Measurements from ENCODE around the gene PNKP.

The PNKP gene

GRCh38 chr19:49862391-49863253, 4.8 kb downstream of the PNKP start:
- Histone ChIP-seq H3K27ac (ENCODE audit: low read depth, low read length) (0 out of 2 replicates have a peak overlapping the region, but pooled peaks have one; percentile 29), H3K9me3 (ENCODE audit: insufficient read depth, low read depth, low read length) (no peaks in the 10 kb centered on the region), H3K4me1 (ENCODE audit: insufficient read depth, low read length) (0 out of 2 replicates have a peak, but pooled peaks cover under 1% of the 10 kb centered on the region), H3K9ac (ENCODE audit: low read depth, low read length) (no peak overlapping the region), H3K4me3 (ENCODE audit: low read length) (no peak overlapping the region), H3K36me3 (ENCODE audit: insufficient read depth, low read length) (peaks cover 64% of the 10 kb centered on the region), H3K27me3 (ENCODE audit: insufficient read depth, low read length) (no peaks in the 10 kb centered on the region)
- 79% methylated on average over 49 of the region's 49 CpGs for WGBS

- Histone ChIP-seq H3K27ac (ENCODE audit: low read depth, low read length) (no peak overlapping the region; the same call in 1 of the 2 replicates), H3K4me1 (ENCODE audit: insufficient read depth, low read length) (no peaks in the 10 kb centered on the region), H3K27me3 (ENCODE audit: insufficient read depth, low read length) (no peaks in the 10 kb centered on the region), H3K9me3 (ENCODE audit: insufficient read depth, low read depth, low read length) (no peaks in the 10 kb centered on the region), H3K36me3 (ENCODE audit: insufficient read depth, low read length) (peaks cover 72% of the 10 kb centered on the region), H3K4me3 (ENCODE audit: low read length) (no peak overlapping the region), H3K9ac (ENCODE audit: low read depth, low read length) (no peak overlapping the region)
- WGBS: 91% methylated on average over 59 of the region's 60 CpGs
These were observed 5.6 kb downstream of the PNKP start for GRCh38 chr19:49861541-49862378.

- H3K36me3 ChIP-seq (ENCODE audit: insufficient read depth, low read length): peaks cover 76% of the 10 kb centered on the region
- no peaks in the 10 kb centered on the region for H3K9me3 ChIP-seq (ENCODE audit: insufficient read depth, low read depth, low read length)
- 61% methylated on average over 13 of the region's 13 CpGs for WGBS
- peak overlapping the region; percentile 56; the same call in 1 of the 2 replicates for H3K27ac ChIP-seq (ENCODE audit: low read depth, low read length)
- no peaks in the 10 kb centered on the region for H3K4me1 ChIP-seq (ENCODE audit: insufficient read depth, low read length)
- H3K27me3 ChIP-seq (ENCODE audit: insufficient read depth, low read length): no peaks in the 10 kb centered on the region
- H3K9ac ChIP-seq (ENCODE audit: low read depth, low read length): no peak overlapping the region
- H3K4me3 ChIP-seq (ENCODE audit: low read length): no peak overlapping the region
These were observed 6.3 kb downstream of the PNKP start for GRCh38 chr19:49861107-49861506.

DNA sequence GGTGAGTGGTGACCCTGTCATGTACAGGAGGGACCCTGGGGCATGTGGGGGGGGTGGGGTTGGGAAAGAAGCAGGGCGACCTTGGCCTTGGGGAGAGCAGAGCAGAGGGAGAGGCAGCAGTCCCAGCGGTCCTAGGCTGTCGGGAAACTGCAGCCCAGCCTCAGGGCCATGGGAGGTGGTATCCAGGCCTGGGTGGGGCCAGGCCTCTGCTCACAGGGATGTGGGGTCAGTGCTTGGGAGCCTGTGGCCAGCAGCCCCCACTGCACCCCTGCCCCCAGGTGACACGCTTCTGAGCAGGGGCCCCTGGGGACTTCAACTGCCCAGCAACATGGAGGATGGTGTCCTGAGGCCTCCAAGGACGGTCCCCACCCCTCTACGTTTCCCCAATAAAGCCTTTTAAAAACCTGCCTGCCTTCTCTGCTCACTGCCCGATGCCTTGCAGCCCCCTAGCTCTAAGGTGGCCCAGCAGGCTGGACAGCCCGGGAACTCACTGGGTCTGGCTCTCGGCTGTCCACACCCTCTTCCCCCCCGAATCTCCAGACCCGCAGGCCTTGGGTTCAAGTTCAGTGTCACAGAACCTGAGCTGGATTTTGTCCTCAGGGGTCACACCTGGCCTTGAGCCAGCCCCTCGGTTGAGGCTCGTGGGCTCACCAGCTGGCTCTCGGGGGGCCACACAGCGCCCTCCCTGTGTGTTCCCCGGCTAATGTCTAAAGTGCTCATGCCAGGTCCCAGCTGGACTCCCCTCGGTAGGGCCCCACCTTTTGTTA, 6.9 kb downstream of the PNKP start:
- Histone ChIP-seq H3K36me3 (ENCODE audit: insufficient read depth, low read length) (peaks cover 82% of the 10 kb centered on the region), H3K27ac (ENCODE audit: low read depth, low read length) (peak overlapping the region; percentile 56; the same call in 1 of the 2 replicates), H3K9me3 (ENCODE audit: insufficient read depth, low read depth, low read length) (no peaks in the 10 kb centered on the region), H3K4me3 (ENCODE audit: low read length) (no peak overlapping the region), H3K27me3 (ENCODE audit: insufficient read depth, low read length) (no peaks in the 10 kb centered on the region), H3K4me1 (ENCODE audit: insufficient read depth, low read length) (no peaks in the 10 kb centered on the region), H3K9ac (ENCODE audit: low read depth, low read length) (no peak overlapping the region)
- WGBS: 90% methylated on average over 17 of the region's 17 CpGs

DNA sequence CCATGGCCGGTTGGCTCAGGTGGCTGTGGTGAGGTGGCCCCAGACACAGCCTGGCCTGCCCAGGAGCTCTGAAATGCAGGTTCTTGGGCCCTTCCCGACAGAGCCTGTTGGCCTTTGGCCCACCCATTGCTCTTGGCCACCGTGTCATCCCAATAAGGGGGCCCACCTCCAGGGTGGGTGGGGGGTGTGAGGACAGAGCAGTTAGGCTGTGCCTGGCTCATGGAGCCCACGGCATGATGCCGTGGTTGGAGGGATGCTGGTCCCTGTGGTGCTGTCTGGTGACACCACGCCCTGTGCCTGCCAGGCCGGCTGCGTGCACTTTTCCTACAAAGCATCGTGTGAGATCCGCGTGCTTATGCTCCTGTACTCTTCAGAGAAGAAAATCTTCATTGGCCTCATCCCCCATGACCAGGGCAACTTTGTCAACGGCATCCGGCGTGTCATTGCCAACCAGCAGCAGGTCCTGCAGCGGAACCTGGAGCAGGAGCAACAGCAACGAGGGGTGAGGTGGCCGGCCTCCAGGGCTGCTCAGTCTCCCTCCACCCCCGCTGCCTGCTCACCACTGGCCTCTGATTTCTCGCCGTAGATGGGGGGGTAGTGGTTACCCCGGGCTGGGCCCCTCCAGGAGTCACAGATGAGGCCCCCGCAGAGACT, 7.6 kb downstream of the PNKP start:
- Histone ChIP-seq H3K27ac (ENCODE audit: low read depth, low read length) (no peak overlapping the region), H3K27me3 (ENCODE audit: insufficient read depth, low read length) (no peaks in the 10 kb centered on the region), H3K4me1 (ENCODE audit: insufficient read depth, low read length) (no peaks in the 10 kb centered on the region), H3K4me3 (ENCODE audit: low read length) (no peak overlapping the region), H3K36me3 (ENCODE audit: insufficient read depth, low read length) (peaks cover 86% of the 10 kb centered on the region), H3K9me3 (ENCODE audit: insufficient read depth, low read depth, low read length) (no peaks in the 10 kb centered on the region), H3K9ac (ENCODE audit: low read depth, low read length) (no peak overlapping the region)
- 94% methylated on average over 22 of the region's 22 CpGs for WGBS

DNA sequence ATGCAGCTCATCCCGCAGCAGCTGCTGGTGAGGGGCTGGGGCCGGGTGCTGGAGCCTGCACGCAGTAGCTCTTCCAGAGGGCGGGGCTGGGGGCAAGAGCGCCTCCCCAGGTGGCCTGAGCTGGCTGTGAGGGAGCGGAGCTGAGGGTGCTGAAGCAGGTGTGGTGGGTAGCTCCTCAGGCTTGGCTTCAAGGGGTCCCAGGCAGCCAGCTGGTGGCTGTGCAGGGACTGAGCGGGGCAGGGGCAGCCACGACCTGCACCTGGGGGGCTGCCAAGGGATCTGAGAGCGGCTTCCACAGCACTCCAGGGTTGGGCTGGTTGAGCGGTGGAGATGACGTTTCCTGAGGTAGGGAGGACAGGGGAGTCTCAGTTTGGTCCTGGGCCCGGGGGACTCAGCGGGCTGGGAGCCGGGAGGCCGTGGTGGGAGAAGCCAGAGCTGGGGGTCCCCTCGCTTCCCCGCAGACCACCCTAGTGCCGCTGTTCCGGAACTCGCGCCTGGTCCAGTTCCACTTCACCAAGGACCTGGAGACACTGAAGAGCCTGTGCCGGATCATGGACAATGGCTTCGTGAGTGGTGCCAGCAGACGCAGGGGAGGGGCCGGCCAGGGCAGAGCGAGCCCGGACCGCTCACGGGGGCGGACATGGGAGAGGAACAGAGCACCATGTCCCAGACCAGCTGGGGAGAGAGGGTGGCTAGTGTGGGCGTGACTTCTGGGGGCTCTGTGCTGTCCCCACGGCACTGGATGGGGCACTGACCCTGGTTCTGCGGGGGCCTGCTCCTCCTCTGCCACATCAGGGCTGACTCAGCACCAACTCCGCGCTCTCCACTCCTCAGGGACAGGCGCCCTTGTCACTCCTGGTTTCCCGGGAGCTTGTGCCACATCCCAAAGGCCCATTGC, 9.0 kb downstream of the PNKP start:
- Histone ChIP-seq H3K27ac (ENCODE audit: low read depth, low read length) (peak overlapping the region; percentile 30; the same call in 1 of the 2 replicates), H3K27me3 (ENCODE audit: insufficient read depth, low read length) (no peaks in the 10 kb centered on the region), H3K4me3 (ENCODE audit: low read length) (no peak overlapping the region), H3K9ac (ENCODE audit: low read depth, low read length) (no peak overlapping the region), H3K36me3 (ENCODE audit: insufficient read depth, low read length) (peaks cover 78% of the 10 kb centered on the region), H3K9me3 (ENCODE audit: insufficient read depth, low read depth, low read length) (no peaks in the 10 kb centered on the region), H3K4me1 (ENCODE audit: insufficient read depth, low read length) (0 out of 2 replicates have a peak, but pooled peaks cover 3% of the 10 kb centered on the region)
- 94% methylated on average over 37 of the region's 37 CpGs for WGBS

DNA sequence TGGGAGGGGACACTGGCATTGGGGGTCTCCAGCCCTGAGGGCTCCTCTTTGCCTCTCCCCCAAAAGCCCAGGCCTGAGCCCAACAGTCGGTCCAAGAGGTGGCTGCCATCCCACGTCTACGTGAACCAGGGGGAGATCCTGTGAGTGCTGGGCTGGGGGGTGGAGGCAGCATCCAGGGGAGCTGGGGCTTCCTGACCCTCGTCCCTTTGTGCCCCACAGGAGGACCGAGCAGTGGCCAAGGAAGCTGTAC, 9.6 kb downstream of the PNKP start:
- peaks cover 77% of the 10 kb centered on the region for H3K36me3 ChIP-seq (ENCODE audit: insufficient read depth, low read length)
- H3K4me1 ChIP-seq (ENCODE audit: insufficient read depth, low read length): peaks cover 7% of the 10 kb centered on the region
- no peaks in the 10 kb centered on the region for H3K9me3 ChIP-seq (ENCODE audit: insufficient read depth, low read depth, low read length)
- 90% methylated on average over 5 of the region's 5 CpGs for WGBS
- no peak overlapping the region for H3K27ac ChIP-seq (ENCODE audit: low read depth, low read length)
- H3K27me3 ChIP-seq (ENCODE audit: insufficient read depth, low read length): no peaks in the 10 kb centered on the region
- H3K4me3 ChIP-seq (ENCODE audit: low read length): no peak overlapping the region
- no peak overlapping the region for H3K9ac ChIP-seq (ENCODE audit: low read depth, low read length)

GRCh38 chr19:49857061-49857837, 10.1 kb downstream of the PNKP start:
- Histone ChIP-seq H3K9me3 (ENCODE audit: insufficient read depth, low read depth, low read length) (no peaks in the 10 kb centered on the region), H3K4me3 (ENCODE audit: low read length) (no peak overlapping the region), H3K4me1 (ENCODE audit: insufficient read depth, low read length) (peaks cover 12% of the 10 kb centered on the region), H3K36me3 (ENCODE audit: insufficient read depth, low read length) (peaks cover 79% of the 10 kb centered on the region), H3K27me3 (ENCODE audit: insufficient read depth, low read length) (no peaks in the 10 kb centered on the region), H3K9ac (ENCODE audit: low read depth, low read length) (no peak overlapping the region), H3K27ac (ENCODE audit: low read depth, low read length) (no peak overlapping the region; the same call in 1 of the 2 replicates)
- 93% methylated on average over 26 of the region's 26 CpGs for WGBS

GRCh38 chr19:49856574-49857021, 10.8 kb downstream of the PNKP start:
- Histone ChIP-seq H3K9ac (ENCODE audit: low read depth, low read length) (no peak overlapping the region), H3K4me3 (ENCODE audit: low read length) (no peak overlapping the region), H3K27ac (ENCODE audit: low read depth, low read length) (no peak overlapping the region), H3K9me3 (ENCODE audit: insufficient read depth, low read depth, low read length) (no peaks in the 10 kb centered on the region), H3K36me3 (ENCODE audit: insufficient read depth, low read length) (peaks cover 77% of the 10 kb centered on the region), H3K4me1 (ENCODE audit: insufficient read depth, low read length) (peaks cover 13% of the 10 kb centered on the region), H3K27me3 (ENCODE audit: insufficient read depth, low read length) (no peaks in the 10 kb centered on the region)
- 96% methylated on average over 18 of the region's 18 CpGs for WGBS
